LNCAP (cell line): Measurements from ENCODE around the gene VWA3A.

ENCODE experiments used
- CTCF ChIP-seq: fragments of 450-650 bp; IDR thresholded peaks from 2 replicates; pipeline ENCODE4 v1.5.1; 2017; ENCODE audit warnings: mild to moderate bottlenecking

Gene VWA3A

DNA sequence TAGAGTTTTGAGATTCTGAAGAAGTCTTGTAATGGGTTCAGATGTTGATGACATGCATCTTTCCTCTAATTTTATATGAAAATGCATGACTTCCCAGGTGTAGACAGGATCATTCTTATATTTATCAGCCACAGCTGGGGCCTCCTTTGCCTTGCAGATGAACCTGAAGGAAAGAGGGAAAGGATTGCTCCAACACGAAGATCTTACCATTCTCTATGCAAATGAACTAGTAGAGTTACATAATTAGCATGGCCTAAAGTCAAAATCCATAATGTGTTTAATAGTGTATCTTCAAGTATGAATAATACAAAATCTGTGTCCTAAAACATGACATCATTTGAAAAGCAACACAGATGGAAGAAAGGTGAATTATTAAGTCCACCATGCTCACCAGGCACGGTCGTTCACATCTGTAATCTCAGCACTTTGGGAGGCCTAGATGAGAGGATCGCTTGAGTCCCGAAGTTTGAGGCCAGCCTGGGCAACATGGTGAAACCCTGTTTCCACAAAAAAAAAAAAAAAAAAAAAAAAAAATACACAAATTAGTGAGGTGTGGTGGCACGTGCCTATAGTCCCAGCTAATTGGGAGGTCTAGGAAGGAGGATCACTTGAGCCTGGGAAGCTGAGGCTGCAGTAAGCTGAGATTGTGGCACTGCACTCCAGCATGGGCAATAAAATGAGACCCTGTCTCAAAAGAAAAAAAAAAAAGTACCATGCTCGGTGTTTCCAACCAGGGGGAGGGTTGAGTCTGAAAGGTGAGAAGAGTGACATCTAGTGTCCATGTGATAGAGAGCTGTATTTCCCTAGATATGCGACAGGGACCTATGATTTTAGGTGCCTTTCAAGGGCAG, 6.3 kb downstream of the VWA3A start:
- TF ChIP-seq CTCF: peak; percentile 75

GRCh38 chr16:22099256-22099975, 7.1 kb downstream of the VWA3A start:
- TF ChIP-seq CTCF: 0 out of 2 replicates have a peak, but pooled peaks have one; percentile 3

DNA sequence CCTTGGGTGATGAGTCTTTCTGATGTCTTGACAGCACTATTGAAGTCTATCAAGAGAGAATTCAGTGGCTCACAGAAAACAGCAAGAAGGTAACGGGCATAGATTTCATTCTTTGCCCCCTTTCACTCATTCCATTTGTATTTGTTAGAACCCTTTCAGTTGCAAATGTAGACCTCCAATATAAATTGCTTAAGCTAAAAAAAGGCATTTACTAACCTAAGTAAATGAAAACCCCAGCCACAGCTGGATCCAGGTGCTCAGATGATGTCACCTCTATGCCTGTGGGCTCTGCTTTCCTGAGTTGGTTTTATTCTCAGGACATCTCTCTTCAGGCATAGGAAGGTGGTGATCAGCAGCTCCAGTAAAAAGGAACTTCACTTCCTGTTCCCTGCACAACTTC, 11.1 kb downstream of the VWA3A start:
- no peak for TF ChIP-seq CTCF

DNA sequence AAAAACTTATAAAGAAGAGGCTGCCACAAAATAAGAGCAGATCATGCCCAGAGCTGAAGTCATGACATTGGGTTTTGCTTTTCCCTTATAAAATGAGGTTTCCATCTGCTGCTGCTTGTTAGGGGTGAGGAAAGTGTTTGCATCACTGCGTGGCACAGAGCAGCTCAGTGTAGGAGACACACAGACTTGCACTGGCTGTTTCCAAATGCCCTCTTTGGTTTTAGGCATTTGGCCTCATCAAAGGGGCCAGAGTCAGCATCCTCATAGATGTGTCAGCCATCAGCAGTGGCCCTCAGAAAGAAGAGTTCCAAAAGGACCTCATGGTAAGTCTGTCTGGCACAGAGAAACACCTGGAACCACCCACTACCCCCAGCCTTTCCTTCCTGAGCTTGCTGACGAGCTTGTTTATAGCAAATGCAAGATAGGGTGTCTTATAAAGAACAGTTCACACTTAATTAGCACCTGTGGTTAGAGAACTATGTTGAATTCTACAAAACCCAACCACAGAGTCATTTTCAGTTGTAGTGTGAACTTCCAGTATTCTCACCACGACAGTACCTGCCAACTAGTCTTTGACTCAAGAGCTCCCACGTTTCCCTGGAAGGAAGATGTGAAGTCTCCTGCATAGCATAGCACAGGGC, 17.0 kb downstream of the VWA3A start:
- TF ChIP-seq CTCF: no peak

GRCh38 chr16:22116095-22116700, 23.9 kb downstream of the VWA3A start:
- no peak for TF ChIP-seq CTCF

DNA sequence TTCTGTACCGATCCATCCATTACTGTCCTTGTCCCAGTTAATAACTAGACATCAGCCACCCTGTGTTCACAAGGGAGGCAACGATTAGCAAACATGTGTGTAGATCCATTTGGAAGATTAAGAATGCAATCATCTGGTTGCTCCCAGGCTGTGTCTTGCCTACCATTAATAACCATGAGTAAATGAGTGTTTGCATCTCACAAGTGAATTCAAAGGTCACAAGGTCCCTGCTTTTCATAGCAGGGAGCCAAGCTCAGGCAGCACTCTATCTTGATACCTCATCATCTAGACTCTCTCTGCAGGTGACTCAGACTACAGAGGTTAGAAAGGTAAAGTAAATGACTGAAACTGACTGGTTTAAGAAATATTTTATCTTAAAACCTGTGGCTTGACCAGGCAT, 25.3 kb downstream of the VWA3A start:
- no peak for TF ChIP-seq CTCF

DNA sequence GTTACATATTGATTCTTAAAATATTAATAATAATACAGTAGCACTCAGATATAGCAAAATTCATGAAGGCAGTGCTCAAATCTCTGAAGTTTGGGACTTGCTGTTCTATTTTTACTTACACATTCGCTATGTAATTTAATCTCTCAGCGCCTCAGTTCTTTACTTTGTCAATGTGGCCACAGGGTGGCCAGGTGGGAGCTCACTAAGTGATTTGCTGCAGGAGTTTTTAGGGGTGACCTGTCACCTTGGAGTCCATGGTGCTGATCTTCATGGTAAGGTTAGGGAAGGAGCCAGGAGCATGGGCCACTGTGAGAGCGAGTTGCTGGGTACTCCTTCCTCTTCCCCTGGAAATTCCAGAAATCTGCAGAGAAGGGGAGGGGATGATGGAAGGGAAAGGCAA, 28.1 kb downstream of the VWA3A start:
- TF ChIP-seq CTCF: no peak
